Endothelial cell (in vitro differentiated cells): ENCODE data around the gene WNT2B. TPM values are rescaled to one million over a fixed set of nuclear protein-coding genes. Genes with fewer than 3 reads are reported as not detected.

Experiments used
- DNase-seq: peaks from one replicate; pipeline ENCODE4 v3.0.0; 2021; ENCODE audit warnings: low spot score
- H3K27ac Mint-ChIP-seq: one replicate; pipeline ENCODE4 v1.8.0; 2021; ENCODE audit warnings: mixed read lengths, inconsistent platforms; ENCODE audit not compliant: unreplicated experiment
- H3K27me3 Mint-ChIP-seq: one replicate; pipeline ENCODE4 v1.8.0; 2021; ENCODE audit warnings: mild to moderate bottlenecking, moderate library complexity, mixed read lengths, inconsistent platforms; ENCODE audit not compliant: unreplicated experiment
- H3K36me3 Mint-ChIP-seq: one replicate; pipeline ENCODE4 v1.8.0; 2021; ENCODE audit warnings: mild to moderate bottlenecking, low read depth, mixed read lengths, inconsistent platforms; ENCODE audit not compliant: unreplicated experiment
- H3K4me1 Mint-ChIP-seq: one replicate; pipeline ENCODE4 v1.8.0; 2021; ENCODE audit warnings: mild to moderate bottlenecking, mixed read lengths, inconsistent platforms; ENCODE audit not compliant: unreplicated experiment
- H3K4me3 Mint-ChIP-seq: one replicate; pipeline ENCODE4 v1.8.0; 2021; ENCODE audit warnings: mild to moderate bottlenecking, mixed read lengths, inconsistent platforms; ENCODE audit not compliant: unreplicated experiment
- H3K9me3 Mint-ChIP-seq: one replicate; pipeline ENCODE4 v1.8.0; 2021; ENCODE audit warnings: mixed read lengths, inconsistent platforms; ENCODE audit not compliant: unreplicated experiment
- total RNA-seq: library from RNA; stranded (reverse); fragmentation: NEBNext Ultra II Directional; extraction: Animal tissue kit (Norgen Biotek cat#: 25700); gene quantifications from one replicate; pipeline ENCODE4 v1.2.1, GENCODE V29; 2021; ENCODE audit not compliant: unreplicated experiment
- TF ChIP-seq, protein P1 (sequence below): fragments of 200-600 bp; sonication (generic); IDR thresholded peaks from one replicate; pipeline ENCODE4 v1.5.0; 2021; ENCODE audit warnings: antibody characterized with exemption; ENCODE audit not compliant: unreplicated experiment

The WNT2B gene
- total RNA-seq, 1 donor from 2014 or later, result 1.3 TPM

DNA sequence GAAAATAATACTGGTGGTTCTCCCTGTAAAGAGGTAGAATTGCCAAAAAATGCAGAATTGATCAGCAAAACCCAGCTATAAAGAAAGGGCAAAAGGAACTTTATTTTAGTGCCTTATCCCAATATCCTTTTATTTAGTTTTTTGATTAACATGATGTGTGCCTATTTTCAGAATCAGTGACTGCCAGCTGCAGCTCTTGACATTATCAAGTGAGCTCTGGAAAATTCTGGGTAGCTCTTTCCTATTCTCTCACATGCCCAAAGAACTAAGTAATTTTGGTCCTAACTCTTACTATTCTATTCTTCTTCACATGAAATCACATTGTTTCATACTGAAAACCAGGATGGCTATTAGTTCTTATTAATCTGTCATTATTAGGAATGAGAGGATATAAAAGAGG lies 22.1 kb downstream of the WNT2B start:
- H3K27me3 Mint-ChIP-seq, result no peaks in the 10 kb centered on the region
- H3K4me1 Mint-ChIP-seq, result no peaks in the 10 kb centered on the region
- TF ChIP-seq, protein P1, sequence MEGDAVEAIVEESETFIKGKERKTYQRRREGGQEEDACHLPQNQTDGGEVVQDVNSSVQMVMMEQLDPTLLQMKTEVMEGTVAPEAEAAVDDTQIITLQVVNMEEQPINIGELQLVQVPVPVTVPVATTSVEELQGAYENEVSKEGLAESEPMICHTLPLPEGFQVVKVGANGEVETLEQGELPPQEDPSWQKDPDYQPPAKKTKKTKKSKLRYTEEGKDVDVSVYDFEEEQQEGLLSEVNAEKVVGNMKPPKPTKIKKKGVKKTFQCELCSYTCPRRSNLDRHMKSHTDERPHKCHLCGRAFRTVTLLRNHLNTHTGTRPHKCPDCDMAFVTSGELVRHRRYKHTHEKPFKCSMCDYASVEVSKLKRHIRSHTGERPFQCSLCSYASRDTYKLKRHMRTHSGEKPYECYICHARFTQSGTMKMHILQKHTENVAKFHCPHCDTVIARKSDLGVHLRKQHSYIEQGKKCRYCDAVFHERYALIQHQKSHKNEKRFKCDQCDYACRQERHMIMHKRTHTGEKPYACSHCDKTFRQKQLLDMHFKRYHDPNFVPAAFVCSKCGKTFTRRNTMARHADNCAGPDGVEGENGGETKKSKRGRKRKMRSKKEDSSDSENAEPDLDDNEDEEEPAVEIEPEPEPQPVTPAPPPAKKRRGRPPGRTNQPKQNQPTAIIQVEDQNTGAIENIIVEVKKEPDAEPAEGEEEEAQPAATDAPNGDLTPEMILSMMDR, result no peak
- no peak for DNase-seq
- no peak overlapping the region for H3K4me3 Mint-ChIP-seq
- no peaks in the 10 kb centered on the region for H3K36me3 Mint-ChIP-seq
- no peak overlapping the region for H3K27ac Mint-ChIP-seq
- no peaks in the 10 kb centered on the region for H3K9me3 Mint-ChIP-seq

DNA sequence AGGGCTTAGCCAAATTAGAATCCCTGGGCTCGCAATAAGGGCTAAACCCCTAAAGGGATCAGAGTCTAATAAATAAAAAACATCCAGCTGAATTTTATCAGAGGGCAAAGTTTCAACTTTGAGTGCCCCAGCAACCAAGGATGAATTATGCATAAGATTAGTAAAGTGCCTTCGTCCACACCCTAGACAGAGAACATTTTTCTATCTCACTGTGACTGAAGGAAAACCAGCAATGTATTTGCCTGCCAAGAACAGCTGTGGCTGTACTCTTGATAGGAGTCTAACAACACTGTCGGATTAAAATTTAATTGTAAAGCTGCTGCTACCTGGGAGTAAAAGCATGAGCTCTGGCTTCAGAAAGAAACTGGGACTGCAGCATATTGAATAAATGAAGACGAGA lies 23.3 kb downstream of the WNT2B start:
- H3K4me1 Mint-ChIP-seq, result no peaks in the 10 kb centered on the region
- TF ChIP-seq, protein P1, result no peak
- no peak overlapping the region for H3K4me3 Mint-ChIP-seq
- no peak overlapping the region for H3K27ac Mint-ChIP-seq
- H3K36me3 Mint-ChIP-seq, result no peaks in the 10 kb centered on the region
- no peaks in the 10 kb centered on the region for H3K9me3 Mint-ChIP-seq
- H3K27me3 Mint-ChIP-seq, result no peaks in the 10 kb centered on the region
- DNase-seq, result no peak

DNA sequence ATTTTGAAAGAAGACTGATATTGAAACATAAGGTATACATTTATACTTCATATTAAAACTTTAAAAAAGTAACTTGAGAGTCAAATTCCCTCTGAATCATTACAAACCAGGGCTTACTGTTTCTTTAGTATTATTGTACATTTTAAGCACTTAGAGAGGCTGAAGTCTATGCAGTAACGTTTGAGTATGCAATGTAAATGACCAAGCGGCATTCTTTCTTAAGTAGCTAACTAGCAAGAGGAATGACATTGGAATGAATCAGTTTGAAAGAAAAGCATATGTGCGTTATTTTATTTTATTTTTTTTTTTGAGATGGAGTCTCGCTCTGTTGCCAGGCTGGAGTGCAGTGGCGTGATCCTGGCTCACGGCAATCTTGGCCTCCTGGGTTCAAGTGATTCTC lies 24.3 kb downstream of the WNT2B start:
- DNase-seq, result no peak
- Mint-ChIP-seq H3K27me3 (no peaks in the 10 kb centered on the region), H3K4me1 (no peaks in the 10 kb centered on the region), H3K4me3 (no peak overlapping the region), H3K36me3 (no peaks in the 10 kb centered on the region), H3K27ac (no peak overlapping the region), H3K9me3 (no peaks in the 10 kb centered on the region)
- TF ChIP-seq, protein P1, result no peak

DNA sequence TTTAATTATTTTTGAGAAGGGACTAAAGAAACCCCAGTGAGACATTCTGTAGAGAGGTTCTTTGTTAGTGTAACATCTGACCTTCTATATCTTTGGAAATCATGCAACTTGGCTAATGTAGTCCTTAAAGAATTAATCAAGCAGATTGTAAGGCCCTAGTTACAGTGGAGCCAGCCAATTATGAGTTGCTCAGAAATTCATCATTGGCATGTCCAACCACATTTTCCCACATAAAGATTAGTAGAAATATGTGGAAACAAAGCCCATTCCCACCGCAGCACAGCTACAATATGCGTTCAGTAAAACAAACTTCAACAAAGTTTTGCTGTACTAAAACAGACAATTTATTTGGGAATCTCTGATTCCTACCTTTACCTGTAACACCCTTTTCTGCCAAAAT lies 27.8 kb downstream of the WNT2B start:
- Mint-ChIP-seq H3K27me3 (no peaks in the 10 kb centered on the region), H3K27ac (no peak overlapping the region), H3K4me3 (no peak overlapping the region), H3K4me1 (no peaks in the 10 kb centered on the region), H3K9me3 (no peaks in the 10 kb centered on the region), H3K36me3 (peaks cover 7% of the 10 kb centered on the region)
- DNase-seq, result no peak
- TF ChIP-seq, protein P1, result no peak

DNA sequence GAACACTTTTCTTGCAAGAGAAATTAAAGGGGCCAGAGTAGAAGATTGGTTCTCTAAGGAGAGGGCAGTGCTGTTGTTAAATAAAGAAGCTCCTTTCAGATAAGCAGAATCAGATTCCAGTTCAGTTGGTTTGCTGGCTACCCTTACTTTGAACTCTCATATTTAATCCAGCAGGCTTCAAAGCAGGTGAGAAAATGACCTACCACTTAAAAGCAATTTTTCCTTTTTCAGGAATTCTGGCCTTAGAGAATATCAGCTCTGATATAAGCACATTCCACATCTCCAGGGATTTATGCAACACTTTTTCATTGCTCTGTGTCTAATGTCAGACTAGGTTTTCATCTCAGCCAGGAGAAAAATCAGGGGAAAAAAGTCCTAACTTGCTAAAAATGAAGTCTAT lies 28.7 kb downstream of the WNT2B start:
- H3K9me3 Mint-ChIP-seq, result no peaks in the 10 kb centered on the region
- H3K27ac Mint-ChIP-seq, result no peak overlapping the region
- no peaks in the 10 kb centered on the region for H3K4me1 Mint-ChIP-seq
- DNase-seq, result no peak
- TF ChIP-seq, protein P1, result no peak
- no peak overlapping the region for H3K4me3 Mint-ChIP-seq
- no peaks in the 10 kb centered on the region for H3K27me3 Mint-ChIP-seq
- H3K36me3 Mint-ChIP-seq, result peaks cover 7% of the 10 kb centered on the region
